ENCODE results near the gene SENP6.

The SENP6 gene

GRCh38 chr6:75604294-75604693, 2.6 kb downstream of the SENP6 start:
- TF ChIP-seq TAF1 (IDR thresholded peaks at IDR 0.05; ENCODE audit: borderline replicate concordance, insufficient read depth, low read length), result no peak
- no peak for TF ChIP-seq POLR2AphosphoS5 (IDR thresholded peaks at IDR 0.05; ENCODE audit: low read depth, low read length)
- no peak for TF ChIP-seq FOXP2 (optimal IDR thresholded peaks at IDR 0.05; ENCODE audit: borderline replicate concordance, extremely low read depth, extremely low read length, insufficient read depth)
- TF ChIP-seq, protein P1, sequence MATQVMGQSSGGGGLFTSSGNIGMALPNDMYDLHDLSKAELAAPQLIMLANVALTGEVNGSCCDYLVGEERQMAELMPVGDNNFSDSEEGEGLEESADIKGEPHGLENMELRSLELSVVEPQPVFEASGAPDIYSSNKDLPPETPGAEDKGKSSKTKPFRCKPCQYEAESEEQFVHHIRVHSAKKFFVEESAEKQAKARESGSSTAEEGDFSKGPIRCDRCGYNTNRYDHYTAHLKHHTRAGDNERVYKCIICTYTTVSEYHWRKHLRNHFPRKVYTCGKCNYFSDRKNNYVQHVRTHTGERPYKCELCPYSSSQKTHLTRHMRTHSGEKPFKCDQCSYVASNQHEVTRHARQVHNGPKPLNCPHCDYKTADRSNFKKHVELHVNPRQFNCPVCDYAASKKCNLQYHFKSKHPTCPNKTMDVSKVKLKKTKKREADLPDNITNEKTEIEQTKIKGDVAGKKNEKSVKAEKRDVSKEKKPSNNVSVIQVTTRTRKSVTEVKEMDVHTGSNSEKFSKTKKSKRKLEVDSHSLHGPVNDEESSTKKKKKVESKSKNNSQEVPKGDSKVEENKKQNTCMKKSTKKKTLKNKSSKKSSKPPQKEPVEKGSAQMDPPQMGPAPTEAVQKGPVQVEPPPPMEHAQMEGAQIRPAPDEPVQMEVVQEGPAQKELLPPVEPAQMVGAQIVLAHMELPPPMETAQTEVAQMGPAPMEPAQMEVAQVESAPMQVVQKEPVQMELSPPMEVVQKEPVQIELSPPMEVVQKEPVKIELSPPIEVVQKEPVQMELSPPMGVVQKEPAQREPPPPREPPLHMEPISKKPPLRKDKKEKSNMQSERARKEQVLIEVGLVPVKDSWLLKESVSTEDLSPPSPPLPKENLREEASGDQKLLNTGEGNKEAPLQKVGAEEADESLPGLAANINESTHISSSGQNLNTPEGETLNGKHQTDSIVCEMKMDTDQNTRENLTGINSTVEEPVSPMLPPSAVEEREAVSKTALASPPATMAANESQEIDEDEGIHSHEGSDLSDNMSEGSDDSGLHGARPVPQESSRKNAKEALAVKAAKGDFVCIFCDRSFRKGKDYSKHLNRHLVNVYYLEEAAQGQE (IDR thresholded peaks at IDR 0.05; ENCODE audit: insufficient read depth in 1 of 2, low read depth in 2 of 2, low read length in 2 of 2), result no peak
- TF ChIP-seq SIN3A (IDR thresholded peaks at IDR 0.05; ENCODE audit: borderline replicate concordance, insufficient read depth, low read length), result no peak

- TF ChIP-seq, protein P1 (IDR thresholded peaks at IDR 0.05; ENCODE audit: insufficient read depth in 1 of 2, low read depth in 2 of 2, low read length in 2 of 2), result no peak
- TF ChIP-seq SIN3A (IDR thresholded peaks at IDR 0.05; ENCODE audit: borderline replicate concordance, insufficient read depth, low read length) (no peak), TAF1 (IDR thresholded peaks at IDR 0.05; ENCODE audit: borderline replicate concordance, insufficient read depth, low read length) (no peak)
Observed at GRCh38 chr6:75605635-75606034, 4.0 kb downstream of the SENP6 start.

DNA sequence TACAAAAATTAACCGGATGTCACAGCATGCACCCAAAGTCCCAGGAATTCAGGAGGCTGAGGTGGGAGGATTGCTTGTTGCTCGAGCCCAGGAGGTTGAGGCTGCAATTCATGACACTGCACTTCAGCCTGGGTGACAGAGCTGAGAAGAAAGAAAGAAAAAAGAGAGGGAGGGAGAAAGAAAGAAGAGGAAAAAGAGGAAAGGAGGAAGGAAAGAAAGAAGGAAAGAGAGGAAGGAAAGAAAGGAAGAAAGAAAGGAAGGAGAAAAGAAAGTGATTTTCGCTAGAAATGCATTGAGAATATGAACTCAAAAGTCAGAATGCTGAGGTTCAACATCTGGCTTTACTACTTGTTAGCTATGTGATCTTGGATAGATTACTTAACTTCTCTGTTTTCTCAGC, 6.6 kb downstream of the SENP6 start:
- TF ChIP-seq TAF1 (IDR thresholded peaks at IDR 0.05; ENCODE audit: borderline replicate concordance, insufficient read depth, low read length) (no peak), FOXP2 (optimal IDR thresholded peaks at IDR 0.05; ENCODE audit: borderline replicate concordance, extremely low read depth, extremely low read length, insufficient read depth) (no peak), POLR2AphosphoS5 (IDR thresholded peaks at IDR 0.05; ENCODE audit: low read depth, low read length) (no peak), SIN3A (IDR thresholded peaks at IDR 0.05; ENCODE audit: borderline replicate concordance, insufficient read depth, low read length) (no peak)
- TF ChIP-seq, protein P1 (IDR thresholded peaks at IDR 0.05; ENCODE audit: insufficient read depth in 1 of 2, low read depth in 2 of 2, low read length in 2 of 2), result no peak

DNA sequence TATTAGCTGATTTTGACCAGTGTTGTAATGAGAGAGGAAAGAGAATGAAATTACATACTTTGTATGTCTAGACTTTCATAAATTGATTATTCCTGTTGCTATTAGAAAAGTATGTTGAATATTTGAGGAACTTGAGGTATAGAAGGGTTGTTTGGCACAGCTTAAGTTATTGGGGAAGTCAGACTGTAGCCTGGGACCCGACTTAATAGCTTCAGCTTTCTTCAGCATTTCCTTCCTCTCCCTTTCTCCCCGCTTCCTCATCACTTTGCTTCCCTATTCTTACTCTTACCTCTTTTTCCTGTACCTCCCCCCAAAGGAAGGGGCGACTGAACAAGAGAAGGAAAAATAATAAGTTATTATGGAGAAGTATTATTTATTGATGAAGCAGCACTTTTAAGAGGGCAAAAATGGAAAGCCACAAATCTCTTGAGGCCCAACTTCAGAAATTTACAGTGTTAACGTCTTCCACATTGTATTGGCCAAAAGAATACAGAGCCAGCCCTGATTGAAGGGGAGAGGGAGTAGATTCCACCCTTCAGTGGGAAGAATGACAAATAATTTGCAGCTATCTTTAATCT, 7.4 kb downstream of the SENP6 start:
- TF ChIP-seq FOXP2 (optimal IDR thresholded peaks at IDR 0.05; ENCODE audit: borderline replicate concordance, extremely low read depth, extremely low read length, insufficient read depth) (no peak), TAF1 (IDR thresholded peaks at IDR 0.05; ENCODE audit: borderline replicate concordance, insufficient read depth, low read length) (no peak), POLR2AphosphoS5 (IDR thresholded peaks at IDR 0.05; ENCODE audit: low read depth, low read length) (no peak), SIN3A (IDR thresholded peaks at IDR 0.05; ENCODE audit: borderline replicate concordance, insufficient read depth, low read length) (no peak)
- TF ChIP-seq, protein P1 (IDR thresholded peaks at IDR 0.05; ENCODE audit: insufficient read depth in 1 of 2, low read depth in 2 of 2, low read length in 2 of 2), result no peak

Measured in PFSK-1 (cell line).